Activated CD8-positive, alpha-beta memory T cell treated with anti-CD3 and anti-CD28 coated beads, Interleukin-2, amount 50 U/mL, for 1 hour (primary cell): ENCODE results near the gene EHBP1L1.

Source experiments
- DNase-seq: peaks from one replicate; pipeline ENCODE4 v3.0.0-alpha.2; 2020; ENCODE audit errors: extremely low read depth

EHBP1L1 gene

GRCh38 chr11:65616575-65617001 lies 40.7 kb downstream of the EHBP1L1 start:
- no peak for DNase-seq

- no peak for DNase-seq
Measured at GRCh38 chr11:65617136-65617850, 41.4 kb downstream of the EHBP1L1 start.

GRCh38 chr11:65617990-65618751 lies 42.3 kb downstream of the EHBP1L1 start:
- no peak for DNase-seq

- DNase-seq: no peak
Measured at GRCh38 chr11:65618763-65619162, 42.9 kb downstream of the EHBP1L1 start.

GRCh38 chr11:65619281-65619928 lies 43.6 kb downstream of the EHBP1L1 start:
- DNase-seq: no peak

GRCh38 chr11:65620666-65621065 lies 44.8 kb downstream of the EHBP1L1 start:
- DNase-seq: no peak

- DNase-seq: no peak
Measured at GRCh38 chr11:65621460-65621859, 45.6 kb downstream of the EHBP1L1 start.

GRCh38 chr11:65622011-65622410 lies 46.2 kb downstream of the EHBP1L1 start:
- no peak for DNase-seq

- DNase-seq: no peak
Measured at GRCh38 chr11:65623177-65623576, 47.3 kb downstream of the EHBP1L1 start.

GRCh38 chr11:65623852-65624616 lies 48.2 kb downstream of the EHBP1L1 start:
- no peak for DNase-seq

GRCh38 chr11:65624931-65625627 lies 49.2 kb downstream of the EHBP1L1 start:
- DNase-seq: no peak

GRCh38 chr11:65625628-65626342 lies 49.9 kb downstream of the EHBP1L1 start:
- DNase-seq: no peak

- DNase-seq: no peak
Measured at GRCh38 chr11:65627202-65627601, 51.3 kb downstream of the EHBP1L1 start.

GRCh38 chr11:65629579-65629978 lies 53.7 kb downstream of the EHBP1L1 start:
- no peak for DNase-seq

- DNase-seq: no peak
Measured at GRCh38 chr11:65630215-65630614, 54.4 kb downstream of the EHBP1L1 start.

- DNase-seq: no peak
Measured at GRCh38 chr11:65633390-65634108, 57.7 kb downstream of the EHBP1L1 start.

GRCh38 chr11:65634109-65634436 lies 58.2 kb downstream of the EHBP1L1 start:
- DNase-seq: no peak

- DNase-seq: no peak
Measured at GRCh38 chr11:65634440-65634839, 58.6 kb downstream of the EHBP1L1 start.

- no peak for DNase-seq
Measured at GRCh38 chr11:65634905-65635731, 59.3 kb downstream of the EHBP1L1 start.
